Spinal cord (tissue), 10 donors: ENCODE data around the gene TRIM23. TPM values are rescaled to one million over a fixed set of nuclear protein-coding genes. Genes with fewer than 3 reads are reported as not detected.

Experiments
- DNase-seq, 6 donors: peaks; one replicate each; pipeline versions ENCODE4 v3.0.0 to v3.0.0-alpha.2; 2013 to 2015; ENCODE audit warnings: low spot score in 6 of 6, low read depth in 4 of 6
- H3K27ac ChIP-seq: one replicate; pipeline ENCODE4 v1.5.1; 2013; ENCODE audit warnings: low read depth, low read length, control low read depth
- H3K27me3 ChIP-seq: one replicate; pipeline ENCODE4 v1.6.1; 2013; ENCODE audit warnings: low read length; ENCODE audit not compliant: control insufficient read depth, insufficient read depth
- H3K36me3 ChIP-seq: one replicate; pipeline ENCODE4 v1.6.1; 2013; ENCODE audit warnings: low read length; ENCODE audit not compliant: control insufficient read depth, insufficient read depth
- H3K4me1 ChIP-seq: one replicate; pipeline ENCODE4 v1.6.1; 2013; ENCODE audit warnings: low read length; ENCODE audit not compliant: control insufficient read depth, insufficient read depth
- H3K4me3 ChIP-seq: one replicate; pipeline ENCODE4 v1.5.1; 2013; ENCODE audit warnings: low read depth, low read length, control low read depth
- H3K9me3 ChIP-seq: one replicate; pipeline ENCODE4 v1.6.1; 2013; ENCODE audit warnings: low read length; ENCODE audit not compliant: control insufficient read depth, insufficient read depth
- WGBS: methylation state at CpG from one replicate; pipeline ENCODE4 v1.1.5; 2013; ENCODE audit warnings: missing lambda C conversion rate; ENCODE audit not compliant: insufficient coverage; 5-methylcytosine and 5-hydroxymethylcytosine counted together
- polyA plus RNA-seq, 2 donors: library from polyadenylated mRNA; unstranded; fragments of 120-200 nt; gene quantifications; one replicate each; pipeline ENCODE4 v1.2.1, GENCODE V29; 2013; ENCODE audit not compliant: insufficient read length in 2 of 2
- total RNA-seq, 2 donors: library from RNA; depleted of rRNA in 1 of 2; stranded (reverse); fragments of 120-200 nt in 1 of 2; fragments of >200 nt in 1 of 2; gene quantifications; one replicate each; pipeline versions ENCODE4 v1.2.3 to v1.2.4, GENCODE V29; 2013 to 2014
- donor health status: healthy.

TRIM23 gene
- total and polyA plus RNA-seq, 4 donors, result 29.7 to 79.5 (median 40.3) TPM

DNA sequence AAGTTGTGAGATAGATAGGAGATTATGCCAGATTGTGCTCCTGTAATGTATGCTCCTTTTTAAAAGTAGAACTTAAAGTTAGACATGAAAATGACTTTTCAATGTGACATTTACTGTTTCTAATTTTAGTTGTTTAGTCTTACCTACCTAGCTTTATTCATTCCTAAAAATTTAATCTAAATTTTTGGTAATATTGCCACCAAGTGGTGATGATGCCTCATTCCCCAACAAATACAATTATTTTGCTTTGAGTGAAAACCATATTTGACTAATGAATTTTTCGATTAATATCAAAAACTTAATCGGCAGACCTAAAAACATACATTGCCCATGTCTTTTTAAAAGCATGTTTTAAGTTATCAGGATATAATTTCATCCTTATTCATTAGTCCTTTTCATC, 35.4 kb downstream of the TRIM23 start:
- H3K4me3 ChIP-seq, result no peak overlapping the region
- H3K36me3 ChIP-seq, result peaks cover 11% of the 10 kb centered on the region
- H3K27ac ChIP-seq, result no peak overlapping the region
- peak in 1 of 6 donors; percentile 12 for DNase-seq
- no CpG with 5 or more reads among the region's 2 CpGs for WGBS
- no peaks in the 10 kb centered on the region for H3K27me3 ChIP-seq
- no peaks in the 10 kb centered on the region for H3K4me1 ChIP-seq
- H3K9me3 ChIP-seq, result no peaks in the 10 kb centered on the region

- no peak for DNase-seq
- Histone ChIP-seq H3K4me3 (no peak overlapping the region), H3K4me1 (no peaks in the 10 kb centered on the region), H3K27me3 (no peaks in the 10 kb centered on the region), H3K9me3 (no peaks in the 10 kb centered on the region), H3K27ac (no peak overlapping the region), H3K36me3 (peaks cover 11% of the 10 kb centered on the region)
Observed at GRCh38 chr5:65577141-65577540, 47.0 kb downstream of the TRIM23 start.

- DNase-seq, result no peak
- WGBS, result 100% methylated on average over 1 of the region's 2 CpGs
- Histone ChIP-seq H3K4me1 (no peaks in the 10 kb centered on the region), H3K27ac (no peak overlapping the region), H3K27me3 (no peaks in the 10 kb centered on the region), H3K36me3 (peaks cover 4% of the 10 kb centered on the region), H3K9me3 (no peaks in the 10 kb centered on the region), H3K4me3 (no peak overlapping the region)
Observed at GRCh38 chr5:65570598-65571226, 53.4 kb downstream of the TRIM23 start.

GRCh38 chr5:65566505-65566904, 57.6 kb downstream of the TRIM23 start:
- no peaks in the 10 kb centered on the region for H3K36me3 ChIP-seq
- H3K4me3 ChIP-seq, result no peak overlapping the region
- H3K9me3 ChIP-seq, result no peaks in the 10 kb centered on the region
- peaks cover 5% of the 10 kb centered on the region for H3K4me1 ChIP-seq
- no peaks in the 10 kb centered on the region for H3K27me3 ChIP-seq
- no peak overlapping the region for H3K27ac ChIP-seq
- WGBS, result 92% methylated on average over 5 of the region's 5 CpGs
- DNase-seq, result no peak

DNA sequence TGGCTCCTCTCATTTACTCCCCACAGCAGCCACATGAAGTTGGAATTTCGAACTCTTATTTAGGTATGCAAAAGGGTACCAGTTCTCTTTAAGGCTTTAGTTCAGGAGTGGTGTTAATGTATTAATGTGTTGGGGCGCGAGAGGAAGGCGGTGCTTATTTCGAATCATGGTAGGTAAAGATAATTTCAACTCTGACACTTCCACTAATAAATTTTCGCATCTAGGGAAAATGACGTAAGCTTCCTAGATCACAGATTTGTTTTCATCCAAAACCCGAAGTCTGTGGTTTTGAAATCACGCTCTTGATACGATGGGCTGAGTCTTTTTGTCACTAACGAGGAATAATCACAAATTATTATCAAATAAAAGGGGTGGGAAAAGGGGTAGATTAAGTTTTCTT, 60.4 kb downstream of the TRIM23 start:
- H3K27me3 ChIP-seq, result no peaks in the 10 kb centered on the region
- DNase-seq, result no peak
- no peaks in the 10 kb centered on the region for H3K9me3 ChIP-seq
- H3K4me3 ChIP-seq, result peak overlapping the region; percentile 84
- no CpG with 5 or more reads among the region's 11 CpGs for WGBS
- H3K27ac ChIP-seq, result peak overlapping the region; percentile 95
- no peaks in the 10 kb centered on the region for H3K36me3 ChIP-seq
- peaks cover 5% of the 10 kb centered on the region for H3K4me1 ChIP-seq

- Histone ChIP-seq H3K36me3 (no peaks in the 10 kb centered on the region), H3K27me3 (no peaks in the 10 kb centered on the region), H3K4me3 (peak within 1 kb of the TSS; percentile 84), H3K9me3 (no peaks in the 10 kb centered on the region), H3K4me1 (peaks cover 5% of the 10 kb centered on the region), H3K27ac (peak within 1 kb of the TSS; percentile 95)
- peak; percentile 88 to 99 (median 96) for DNase-seq
- 0% methylated on average over 39 of the region's 54 CpGs for whole genome bisulfite sequencing
Observed at GRCh38 chr5:65562731-65563701, 61.1 kb downstream of the TRIM23 start, which contains the start of the genes CENPK and PPWD1. CENPK (minus strand) TSS chr5:65563168; CDS start chr5:65554907, 8,261 bp downstream. PPWD1 (plus strand) TSS chr5:65563296; CDS start chr5:65563311, 15 bp downstream.

- DNase-seq, result no peak
- Histone ChIP-seq H3K4me3 (no peak overlapping the region), H3K27me3 (no peaks in the 10 kb centered on the region), H3K9me3 (no peaks in the 10 kb centered on the region), H3K36me3 (no peaks in the 10 kb centered on the region), H3K27ac (no peak overlapping the region), H3K4me1 (no peaks in the 10 kb centered on the region)
- no CpG with 5 or more reads among the region's 3 CpGs for WGBS
Observed at GRCh38 chr5:65556718-65557117, 67.4 kb downstream of the TRIM23 start.

GRCh38 chr5:65556181-65556580, 68.0 kb downstream of the TRIM23 start:
- no peaks in the 10 kb centered on the region for H3K36me3 ChIP-seq
- no CpG with 5 or more reads among the region's 2 CpGs for WGBS
- no peak overlapping the region for H3K27ac ChIP-seq
- no peaks in the 10 kb centered on the region for H3K27me3 ChIP-seq
- H3K9me3 ChIP-seq, result no peaks in the 10 kb centered on the region
- H3K4me1 ChIP-seq, result no peaks in the 10 kb centered on the region
- no peak overlapping the region for H3K4me3 ChIP-seq
- DNase-seq, result no peak

DNA sequence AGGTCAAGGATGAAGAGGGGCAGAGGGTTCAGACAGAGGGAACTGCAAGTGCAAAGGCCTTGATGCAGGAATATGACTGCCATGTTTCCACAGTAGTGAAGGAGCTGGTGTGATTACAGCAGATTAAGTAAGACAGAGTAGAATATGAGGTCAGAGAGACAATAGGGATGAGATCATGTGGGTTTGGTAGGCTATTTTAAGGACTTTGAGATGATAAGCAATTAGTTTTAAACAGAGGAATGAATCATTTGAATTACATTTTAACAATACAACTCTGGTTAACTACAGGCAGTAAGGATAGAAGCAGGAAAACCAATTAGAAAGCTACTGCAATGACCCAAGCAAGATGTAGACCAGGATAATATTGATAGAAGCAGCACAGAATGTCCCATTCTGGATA, 68.8 kb downstream of the TRIM23 start:
- H3K9me3 ChIP-seq, result no peaks in the 10 kb centered on the region

More for the DNA sequence above, 68.8 kb downstream of the TRIM23 start:
- H3K4me1 ChIP-seq, result no peaks in the 10 kb centered on the region
- no peaks in the 10 kb centered on the region for H3K36me3 ChIP-seq
- H3K4me3 ChIP-seq, result no peak overlapping the region
- H3K27ac ChIP-seq, result no peak overlapping the region
- DNase-seq, result no peak
- H3K27me3 ChIP-seq, result no peaks in the 10 kb centered on the region
